GM19099 (cell line): ENCODE results near the gene ADAM10.

Experiments used
- POLR2A ChIP-seq: IDR thresholded peaks from 3 replicates; pipeline ENCODE4 v1.6.1; 2011; ENCODE audit warnings: low read depth; ENCODE audit not compliant: insufficient read length; ENCODE audit errors: extremely low read depth

ADAM10 gene

DNA sequence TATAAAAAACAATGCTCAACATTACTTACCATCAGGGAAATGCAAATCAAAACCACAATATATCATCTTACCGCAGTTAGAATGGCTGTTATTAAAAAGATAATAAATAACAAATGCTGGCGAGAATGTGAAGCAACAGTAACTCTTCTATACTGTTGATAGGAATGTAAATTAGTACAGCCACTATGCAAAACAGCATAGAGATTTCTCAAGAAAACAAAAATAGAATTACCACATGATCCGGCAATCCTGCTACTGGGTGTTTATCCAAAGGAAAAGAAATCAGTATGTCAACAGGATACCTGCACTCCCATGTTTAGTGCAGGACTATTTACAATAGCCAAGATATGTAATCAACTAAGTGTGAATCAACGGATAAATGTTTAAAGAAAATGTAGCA, 48.1 kb downstream of the ADAM10 start:
- TF ChIP-seq POLR2A = no peak

DNA sequence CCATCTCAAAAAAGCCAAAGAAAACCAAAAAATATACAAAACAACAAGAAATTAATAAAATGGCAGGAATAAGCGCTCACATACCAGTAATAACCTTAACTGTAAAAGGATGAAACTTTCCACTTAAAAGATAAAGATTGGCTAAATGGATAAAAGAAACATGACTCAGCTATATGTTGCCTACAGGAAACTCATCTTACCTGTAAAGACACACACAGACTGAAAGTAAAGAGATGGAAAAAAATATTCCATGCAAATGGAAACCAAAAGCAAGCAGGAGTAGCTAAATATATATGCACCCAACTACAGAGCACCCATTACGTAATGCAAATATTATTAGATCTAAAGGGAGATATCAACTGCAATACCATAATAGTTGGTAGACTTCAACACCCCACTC, 49.7 kb downstream of the ADAM10 start:
- no peak for TF ChIP-seq POLR2A

DNA sequence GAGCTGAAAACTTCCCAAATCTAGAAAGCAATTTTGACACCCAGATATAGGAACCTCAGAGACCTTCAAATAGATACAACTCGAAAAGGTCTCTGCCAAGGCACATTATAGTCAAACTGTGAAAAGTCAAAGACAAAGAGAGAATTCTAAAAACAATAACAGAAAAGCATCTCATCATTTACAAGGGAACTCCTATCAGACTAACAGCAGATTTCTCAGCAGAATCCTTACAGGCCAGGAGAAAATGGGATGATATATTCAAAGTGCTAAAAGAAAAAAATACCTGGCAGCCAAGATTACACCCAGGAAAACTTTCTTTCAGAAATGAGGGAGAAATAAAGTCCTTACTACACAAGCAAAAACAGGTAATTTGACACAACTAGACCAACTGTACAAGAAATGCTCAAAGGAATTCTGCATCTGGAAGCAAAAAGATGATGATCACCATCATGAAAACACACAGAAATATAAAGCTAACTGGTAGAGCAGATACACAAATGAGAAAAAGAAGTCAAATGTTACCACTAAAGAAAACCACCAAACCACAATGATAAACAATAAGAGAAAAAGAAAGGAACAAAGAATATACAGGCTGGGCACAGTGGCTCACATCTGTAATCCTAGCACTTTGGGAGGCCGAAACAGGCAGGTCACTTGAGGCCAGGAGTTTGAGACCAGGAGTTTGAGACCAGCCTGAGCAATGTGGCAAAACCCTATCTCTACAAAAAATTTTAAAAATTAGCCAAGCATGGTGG, 50.4 kb downstream of the ADAM10 start:
- TF ChIP-seq POLR2A = no peak

DNA sequence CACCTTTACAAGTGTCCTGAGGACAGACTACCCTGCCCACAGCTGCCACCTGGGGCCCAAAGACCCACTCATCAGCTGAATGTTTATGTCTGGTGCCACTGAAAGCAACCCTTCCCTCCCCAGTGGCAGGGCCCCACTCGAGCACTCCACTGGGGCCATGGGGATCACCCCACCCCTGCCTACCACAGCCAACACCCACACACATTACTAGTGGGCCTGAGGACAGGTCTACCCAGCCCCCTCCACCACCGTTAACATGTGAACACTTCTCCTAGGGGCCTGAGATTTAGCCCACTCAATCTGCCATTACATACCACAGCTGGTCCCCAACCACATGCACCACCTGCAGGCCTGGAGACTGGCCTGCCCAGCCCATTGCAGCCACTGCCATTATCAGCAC, 52.3 kb downstream of the ADAM10 start:
- TF ChIP-seq POLR2A = no peak

DNA sequence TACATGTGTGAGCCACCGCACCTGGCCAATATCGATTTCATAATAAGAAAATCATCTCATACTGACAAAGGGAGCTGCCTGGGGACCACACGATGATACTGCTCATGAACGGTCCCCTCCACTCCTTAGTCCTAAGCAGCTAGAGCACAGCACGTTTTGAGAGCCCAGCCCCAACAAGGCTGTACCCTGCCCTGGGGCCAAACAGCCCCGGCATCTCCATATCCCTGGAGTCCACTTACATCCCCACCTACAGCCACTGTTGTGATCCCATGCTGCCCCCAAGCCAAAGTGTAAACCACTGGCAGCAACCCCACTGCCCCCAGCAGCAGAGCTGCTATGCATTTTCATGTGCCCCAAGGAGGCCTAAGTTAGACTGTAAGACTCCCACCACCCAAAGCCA, 52.8 kb downstream of the ADAM10 start:
- TF ChIP-seq POLR2A = no peak

DNA sequence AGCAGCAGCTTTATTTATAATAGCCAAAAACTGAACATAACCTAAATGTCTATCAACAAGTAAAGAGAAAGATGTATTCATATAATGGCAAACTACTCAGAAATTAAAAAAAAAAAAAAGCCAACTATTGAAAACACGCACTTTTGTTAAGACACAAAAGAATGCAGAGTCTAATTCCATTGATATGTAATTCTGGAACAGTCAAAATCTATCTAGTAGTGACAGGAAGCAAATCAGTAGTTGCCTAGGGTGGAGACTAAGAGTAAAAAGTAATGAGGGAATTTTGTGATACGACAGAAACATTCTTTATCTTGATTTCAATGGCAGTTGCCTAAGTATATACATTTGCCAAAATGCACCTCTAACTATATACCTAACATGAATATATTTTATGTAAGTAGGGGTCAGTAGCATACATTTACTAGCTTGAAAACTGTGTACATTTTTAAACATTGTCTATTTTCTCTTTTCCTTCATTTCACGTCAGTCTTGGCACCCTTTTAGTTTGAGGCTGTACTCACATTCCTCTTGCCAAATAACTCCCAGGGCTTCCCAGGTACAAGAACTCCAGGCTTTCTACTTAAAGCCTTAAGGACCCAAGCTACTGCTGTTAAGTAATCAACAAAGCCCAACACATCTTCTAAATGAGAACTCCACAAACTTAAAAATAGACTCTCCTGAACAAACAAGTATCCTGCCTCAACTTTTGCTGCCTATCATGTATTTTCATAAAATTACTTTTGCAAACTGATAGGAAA, 54.7 kb downstream of the ADAM10 start:
- TF ChIP-seq POLR2A = no peak

DNA sequence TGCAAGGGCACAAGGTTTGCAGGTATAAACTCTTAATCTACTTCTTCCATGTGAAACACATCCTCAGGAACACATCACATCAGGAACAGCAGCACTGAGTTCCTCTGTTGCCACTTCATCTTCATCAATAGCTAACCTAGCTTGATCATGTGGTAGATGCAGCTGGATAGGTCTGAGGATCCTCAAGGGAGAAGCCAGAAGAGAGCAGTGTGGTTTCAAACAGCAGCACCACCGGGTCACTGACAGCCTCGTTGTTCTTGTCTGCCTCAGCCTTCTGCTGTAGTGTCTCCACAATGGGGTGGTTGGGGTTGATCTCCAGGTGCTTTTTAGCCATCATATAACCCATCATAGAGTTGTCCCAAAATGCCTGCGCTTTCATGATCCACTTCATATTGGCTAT, 58.8 kb downstream of the ADAM10 start:
- TF ChIP-seq POLR2A = no peak

DNA sequence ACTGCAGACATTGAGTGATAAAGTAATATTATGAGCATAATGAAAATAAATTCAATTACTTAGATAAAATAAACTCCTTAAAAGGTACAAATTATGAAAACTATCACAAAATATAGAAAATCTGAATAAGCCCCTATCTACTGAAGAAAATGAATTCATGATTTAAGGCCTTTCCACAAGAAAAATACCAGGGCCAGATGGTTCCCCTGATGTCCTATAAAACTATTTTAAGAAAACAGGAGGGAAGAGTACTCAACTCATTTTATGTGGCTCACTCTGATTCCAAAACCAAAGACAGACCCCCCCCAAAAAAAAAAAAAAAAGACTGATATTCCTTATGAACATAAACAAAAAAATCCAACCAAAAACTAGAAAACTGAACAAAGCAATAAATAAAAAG, 59.9 kb downstream of the ADAM10 start:
- no peak for TF ChIP-seq POLR2A

DNA sequence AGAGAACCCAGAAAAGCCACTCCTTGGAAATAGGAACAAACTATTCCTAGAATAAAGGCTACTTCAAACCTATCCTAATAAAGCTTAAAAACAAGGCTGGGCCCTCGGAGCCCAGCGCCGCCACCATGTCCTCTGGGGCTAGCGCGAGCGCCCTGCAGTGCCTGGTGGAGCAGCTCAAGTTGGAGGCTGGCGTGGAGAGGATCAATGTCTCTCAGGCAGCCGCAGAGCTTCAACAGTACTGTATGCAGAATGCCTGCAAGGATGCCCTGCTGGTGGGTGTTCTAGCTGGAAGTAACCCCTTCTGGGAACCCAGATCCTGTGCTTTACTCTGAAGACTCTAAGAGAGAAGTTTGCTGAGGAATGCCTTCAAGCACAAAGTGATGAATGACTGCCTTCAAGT, 63.2 kb downstream of the ADAM10 start:
- no peak for TF ChIP-seq POLR2A

DNA sequence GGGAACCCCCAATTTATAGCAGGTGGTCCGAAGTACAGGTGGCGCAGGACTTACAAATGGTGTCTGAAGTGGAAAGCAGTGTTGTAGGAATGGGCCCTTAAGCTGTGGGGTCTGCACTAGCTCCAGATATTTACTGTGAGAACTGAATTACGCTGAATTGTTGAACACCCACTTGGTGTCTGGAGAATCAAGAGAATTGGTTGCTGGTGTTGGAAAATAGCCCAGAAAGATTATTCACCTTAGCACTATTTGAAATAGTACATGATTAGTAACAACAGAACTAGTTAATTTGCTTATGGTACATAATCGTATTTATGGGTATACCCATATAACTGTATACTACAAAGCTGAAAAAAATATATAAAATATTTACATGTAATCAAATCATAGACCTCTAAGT, 64.8 kb downstream of the ADAM10 start:
- no peak for TF ChIP-seq POLR2A

DNA sequence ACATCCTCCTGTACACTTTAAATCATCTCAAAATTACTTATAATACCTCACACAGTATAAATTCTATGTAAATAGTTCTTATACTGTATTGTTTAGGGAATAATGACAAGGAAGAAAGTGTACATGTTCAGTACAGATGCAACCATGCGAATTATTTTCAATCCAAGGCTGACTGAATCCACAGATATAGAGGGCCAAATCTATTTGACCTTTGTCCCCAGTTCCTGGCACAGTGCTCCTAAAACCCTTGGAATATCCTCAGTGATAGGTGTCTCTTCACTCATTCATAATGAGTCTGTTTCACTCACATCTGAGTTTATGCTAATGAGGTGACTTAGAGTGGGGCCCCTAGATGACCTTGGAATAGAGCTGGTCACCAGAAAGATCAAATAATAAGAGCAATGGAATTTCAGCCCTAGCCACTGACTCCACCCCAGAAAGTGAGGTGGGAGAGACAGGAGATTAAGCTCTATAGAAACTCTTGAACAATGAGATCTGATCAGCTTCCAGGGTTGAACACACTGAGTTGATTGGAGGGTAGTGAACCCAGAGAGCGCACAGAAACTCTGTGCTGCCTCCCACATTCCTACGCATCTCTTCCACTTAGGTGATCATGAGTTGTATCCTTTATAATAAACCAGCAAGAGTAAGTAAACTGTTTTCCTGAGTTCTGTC, 65.3 kb downstream of the ADAM10 start:
- TF ChIP-seq POLR2A = no peak

DNA sequence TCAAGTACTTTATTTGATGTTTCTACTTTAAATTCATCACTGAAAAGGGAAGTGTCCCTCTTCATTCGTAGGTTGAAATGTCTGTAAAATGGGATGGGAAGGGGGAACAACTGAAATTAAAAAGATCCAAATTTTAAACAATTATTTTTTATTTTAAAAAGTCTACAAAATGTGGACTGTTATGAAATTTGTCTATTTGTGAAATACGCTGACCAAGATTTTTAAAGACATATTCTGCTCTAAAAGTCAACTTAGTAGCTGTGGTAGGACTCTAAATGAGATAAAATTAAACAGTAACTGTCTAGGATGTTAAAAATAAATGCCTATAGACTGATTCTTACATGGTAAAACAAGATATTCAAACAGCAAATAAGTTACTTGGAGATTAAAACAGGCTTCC, 67.3 kb downstream of the ADAM10 start:
- TF ChIP-seq POLR2A = no peak

DNA sequence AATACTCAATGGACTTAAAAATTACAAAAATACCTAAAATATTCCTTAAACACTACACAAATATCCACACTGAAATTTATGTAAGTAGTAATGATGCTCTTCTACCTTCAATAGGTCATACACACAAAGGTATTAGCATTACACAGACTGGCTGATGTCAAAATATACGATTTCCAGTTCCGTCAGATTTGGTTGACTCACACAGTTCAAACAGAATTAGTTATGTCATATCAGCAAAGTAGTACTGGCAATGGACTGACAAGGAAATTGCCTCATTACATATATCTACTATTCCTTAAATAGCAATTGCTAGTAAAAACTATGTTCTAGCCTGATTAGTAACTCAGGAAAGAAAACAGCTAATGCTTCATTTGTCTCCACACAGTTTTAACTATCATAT, 70.8 kb downstream of the ADAM10 start:
- no peak for TF ChIP-seq POLR2A

DNA sequence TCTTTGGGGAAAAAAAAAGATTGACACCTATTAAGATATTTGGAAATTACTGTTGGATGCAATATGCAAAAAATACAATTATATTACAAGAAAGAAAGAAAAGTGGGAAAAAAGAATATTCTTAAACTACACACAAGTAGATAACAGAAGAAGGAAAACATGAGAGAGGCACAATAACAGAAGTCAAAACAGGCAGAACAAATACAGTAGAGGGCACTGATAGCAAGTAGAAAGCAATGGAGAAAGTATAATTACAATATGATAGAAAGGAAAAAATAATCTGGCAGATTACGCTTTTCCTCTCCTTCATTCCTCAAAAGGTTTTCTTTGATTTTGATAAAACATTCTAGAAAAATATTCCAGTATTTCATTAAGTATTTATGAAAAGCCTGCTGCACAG, 72.1 kb downstream of the ADAM10 start:
- TF ChIP-seq POLR2A = no peak

DNA sequence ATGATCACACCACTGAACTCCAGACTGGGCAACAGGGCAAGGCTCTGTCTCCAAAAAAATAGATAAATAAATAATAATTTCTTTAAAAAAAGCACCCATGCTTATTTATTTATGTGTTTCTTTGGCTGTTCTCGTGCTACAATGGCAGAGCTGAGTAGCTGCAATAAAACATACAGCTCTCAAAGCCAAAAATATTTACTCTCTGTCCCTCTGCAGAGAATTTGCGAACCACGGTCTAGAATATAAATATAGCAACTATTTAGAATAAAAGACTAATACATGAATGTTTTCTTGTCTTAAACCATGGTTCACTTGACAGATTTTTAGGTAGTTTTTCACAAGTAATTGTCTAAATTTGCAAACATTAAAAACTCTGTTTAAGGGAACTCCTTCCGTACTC, 72.7 kb downstream of the ADAM10 start:
- TF ChIP-seq POLR2A = no peak

DNA sequence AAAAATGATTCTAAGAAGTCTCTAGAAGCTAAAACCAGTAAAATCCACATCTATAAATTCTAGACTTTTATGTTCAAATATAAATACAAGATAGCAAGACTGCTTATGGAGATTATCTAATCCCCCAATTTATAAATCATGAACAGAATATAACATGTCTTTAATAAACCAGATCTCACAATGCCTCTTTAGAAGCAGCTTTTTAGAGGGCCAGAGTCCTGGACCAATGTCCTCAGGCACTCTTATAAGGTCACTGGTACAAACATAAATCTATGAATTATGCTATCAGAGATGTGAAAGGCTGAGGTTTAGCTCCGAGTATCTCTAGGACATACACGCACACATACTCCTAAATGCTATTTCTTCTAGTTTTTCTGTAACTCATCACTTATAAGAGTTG, 78.3 kb downstream of the ADAM10 start:
- no peak for TF ChIP-seq POLR2A
